HL-60/S4 (cell line): ENCODE measurements around the gene SCGB1A1.

Source experiments
- in situ Hi-C: fragments of 300-500 bp; cut with MboI; formaldehyde crosslinking; loops from 2 replicates; pipeline ENCODE4 v1.14.3; 2022; ENCODE audit warnings: low sequenced_read_pairs

SCGB1A1 gene

DNA sequence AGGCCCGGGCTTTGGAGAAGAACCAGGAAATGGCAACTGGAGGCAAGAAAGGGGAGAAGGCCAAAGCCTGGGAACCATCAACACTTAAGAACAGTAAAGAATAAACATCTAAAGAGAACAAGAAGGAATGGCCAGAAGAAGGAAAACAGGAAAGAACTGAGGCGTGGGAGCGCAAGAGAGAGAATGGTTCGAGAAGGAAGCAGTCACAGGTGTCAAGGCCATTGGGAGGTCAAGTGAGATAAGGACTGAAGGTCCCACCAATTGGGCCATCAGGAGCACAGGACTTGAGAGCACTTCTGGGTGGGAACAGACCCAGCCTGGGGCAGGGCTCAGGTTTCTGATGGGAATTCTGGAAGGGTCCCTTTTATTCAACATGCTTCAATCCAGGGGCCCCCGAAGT lies 697 bp upstream of the SCGB1A1 start:
- in situ Hi-C loops, result loop anchor here (25.0 kb wide), 1 partner anchor 469 kb away; the partner anchor contains the start of gene SLC3A2

- in situ Hi-C loops, result loop anchor here (25.0 kb wide), 1 partner anchor 468 kb away; the partner anchor contains the start of gene SLC3A2
Measured at GRCh38 chr11:62419314-62419929, 589 bp downstream of the SCGB1A1 start.

- in situ Hi-C loops, result loop anchor here (10.0 to 25.0 kb wide), 2 partner anchors 135 to 467 kb away; partner anchors contain the start of gene SLC3A2
Measured at GRCh38 chr11:62419943-62420342, 1.1 kb downstream of the SCGB1A1 start.

DNA sequence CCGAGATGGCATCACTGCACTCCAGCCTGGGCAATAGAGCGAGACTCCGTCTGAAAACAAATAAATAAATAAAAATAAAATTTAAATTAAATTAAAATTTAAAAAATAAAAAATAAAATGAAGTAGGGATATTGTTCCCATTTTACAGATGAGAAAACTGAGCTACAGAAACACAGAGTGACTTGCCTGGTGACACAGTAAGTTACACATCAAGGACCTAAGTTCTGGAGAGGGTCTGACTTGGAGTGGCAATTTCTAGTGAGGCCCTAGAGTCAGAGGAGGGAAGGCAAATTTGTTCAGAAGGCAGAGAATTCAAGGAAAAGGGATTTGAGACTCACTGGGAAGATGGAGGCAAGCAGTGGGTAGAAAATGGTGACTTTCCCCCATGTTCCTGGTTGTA lies 2.0 kb downstream of the SCGB1A1 start:
- in situ Hi-C loops, result loop anchor here (10.0 to 25.0 kb wide), 2 partner anchors 134 to 466 kb away; partner anchors contain the start of gene SLC3A2

GRCh38 chr11:62421996-62422395 lies 3.2 kb downstream of the SCGB1A1 start:
- in situ Hi-C loops, result loop anchor here (10.0 to 25.0 kb wide), 2 partner anchors 133 to 465 kb away; partner anchors contain the start of gene SLC3A2

GRCh38 chr11:62423012-62423411 lies 4.2 kb downstream of the SCGB1A1 start:
- in situ Hi-C loops, result loop anchor here (10.0 to 25.0 kb wide), 2 partner anchors 132 to 464 kb away; partner anchors contain the start of gene SLC3A2

DNA sequence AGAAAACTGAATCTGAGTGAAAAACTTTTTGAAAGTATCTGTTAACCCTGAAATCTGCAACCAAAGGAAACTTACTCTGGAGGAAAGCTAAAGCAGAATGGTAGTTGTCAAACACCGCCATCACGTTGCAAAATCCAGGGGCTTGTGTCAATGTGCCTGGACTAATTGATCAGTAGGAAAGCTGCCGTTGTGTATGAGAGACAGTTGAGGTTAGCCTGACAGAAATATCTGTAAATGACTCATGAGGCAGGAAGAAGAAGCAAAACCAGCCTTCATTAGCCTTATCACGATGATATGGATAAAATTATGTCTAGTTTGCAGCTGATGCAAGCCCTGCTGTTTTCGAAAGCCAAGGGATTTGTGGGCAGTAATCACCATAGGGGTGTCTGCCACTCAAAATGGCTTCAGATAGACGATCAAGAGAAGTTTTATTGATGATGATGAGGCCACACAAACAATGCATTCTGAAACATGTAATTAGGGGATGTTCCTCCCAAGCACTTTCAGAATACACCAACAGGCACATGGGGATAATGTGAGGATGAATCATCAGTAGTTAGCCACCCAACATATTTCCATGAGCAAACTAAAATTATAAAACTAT lies 8.9 kb downstream of the SCGB1A1 start:
- in situ Hi-C loops, result loop anchor here (10.0 kb wide), 1 partner anchor 127 kb away; no protein-coding TSS in a partner anchor

DNA sequence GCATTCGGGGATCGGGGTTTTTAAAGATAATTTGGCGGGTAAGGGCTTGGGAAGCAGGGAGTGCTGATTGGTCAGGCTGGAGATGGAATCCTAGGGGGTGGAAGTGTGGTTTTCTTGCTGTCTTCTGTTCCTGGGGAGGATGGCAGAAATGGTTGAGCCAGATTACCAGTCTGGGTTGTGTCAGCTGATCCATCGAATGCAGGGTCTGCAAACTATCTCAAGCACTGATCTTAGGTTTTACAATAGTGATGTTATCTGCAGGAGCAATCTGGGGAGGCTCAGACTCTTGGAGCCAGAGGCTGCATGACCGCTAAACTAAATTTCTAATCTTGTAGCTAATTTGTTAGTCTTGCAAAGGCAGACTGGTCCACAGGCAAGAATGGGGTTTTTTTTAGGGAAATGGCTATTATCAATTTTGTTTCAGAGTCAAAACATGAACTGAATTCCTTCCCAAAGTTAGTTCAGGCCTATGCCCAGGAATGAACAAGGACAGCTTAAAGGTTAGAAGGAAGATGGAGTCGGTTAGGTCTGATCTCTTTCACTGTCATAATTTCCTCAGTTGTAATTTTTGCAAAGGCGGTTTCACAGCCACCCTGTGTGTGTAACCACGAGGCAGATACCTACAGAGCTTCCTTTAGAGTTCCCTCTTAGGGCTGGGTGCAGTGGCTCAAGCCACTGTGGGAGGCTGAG lies 10.2 kb downstream of the SCGB1A1 start:
- in situ Hi-C loops, result loop anchor here (10.0 kb wide), 1 partner anchor 126 kb away; no protein-coding TSS in a partner anchor

GRCh38 chr11:62430425-62430824 lies 11.6 kb downstream of the SCGB1A1 start:
- in situ Hi-C loops, result no loop called here

DNA sequence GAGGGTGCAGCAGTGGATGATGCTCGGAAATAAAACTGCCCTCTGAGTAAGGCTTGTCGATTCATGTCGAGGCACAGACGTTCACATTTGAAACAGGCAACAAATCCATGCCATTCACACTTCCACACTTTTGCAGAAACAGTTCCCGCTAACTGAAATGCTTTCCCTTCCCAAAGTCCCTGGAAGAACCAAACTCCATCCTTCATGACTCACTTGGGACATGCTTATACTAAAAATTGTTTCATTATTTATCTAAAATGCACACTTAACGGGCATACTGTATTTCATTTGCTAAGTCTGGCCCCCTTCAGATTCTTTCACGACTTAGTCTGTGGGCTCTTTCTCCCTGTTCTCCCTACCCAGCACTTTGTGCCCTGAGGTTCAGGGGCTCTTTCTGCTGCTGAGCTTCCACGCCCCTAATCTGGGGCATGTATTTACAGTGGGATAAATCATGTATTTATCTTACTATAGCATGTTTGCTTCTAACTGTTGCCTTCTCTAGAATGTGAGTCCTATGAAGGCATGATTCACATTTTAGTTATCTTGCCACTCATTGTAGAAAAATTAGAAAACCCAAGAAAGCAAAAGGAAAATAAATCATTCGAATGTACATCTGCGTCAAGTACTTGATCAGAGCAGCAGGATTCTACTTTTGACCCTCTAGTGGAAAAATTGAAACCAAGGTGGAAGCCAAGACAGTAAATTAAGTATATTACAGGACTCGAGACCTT lies 12.5 kb downstream of the SCGB1A1 start:
- in situ Hi-C loops, result no loop called here

DNA sequence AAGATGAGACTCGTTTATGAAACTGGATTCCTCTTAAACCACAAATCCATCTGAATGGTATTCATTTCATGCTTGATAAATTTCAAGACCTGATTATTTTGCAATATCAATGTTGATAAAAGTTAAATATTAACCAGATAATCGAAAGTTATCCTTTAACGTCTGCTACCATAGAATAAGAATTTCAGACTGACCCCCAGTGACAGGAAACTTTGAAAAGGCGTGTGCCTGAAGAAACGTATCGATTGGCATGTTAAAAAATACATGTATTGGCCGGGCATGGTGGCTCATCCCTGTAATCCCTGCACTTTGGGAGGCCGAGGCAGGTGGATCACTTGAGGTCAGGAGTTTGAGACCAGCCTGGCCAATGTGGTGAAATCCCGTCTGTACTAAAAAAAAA lies 13.9 kb downstream of the SCGB1A1 start:
- in situ Hi-C loops, result no loop called here

DNA sequence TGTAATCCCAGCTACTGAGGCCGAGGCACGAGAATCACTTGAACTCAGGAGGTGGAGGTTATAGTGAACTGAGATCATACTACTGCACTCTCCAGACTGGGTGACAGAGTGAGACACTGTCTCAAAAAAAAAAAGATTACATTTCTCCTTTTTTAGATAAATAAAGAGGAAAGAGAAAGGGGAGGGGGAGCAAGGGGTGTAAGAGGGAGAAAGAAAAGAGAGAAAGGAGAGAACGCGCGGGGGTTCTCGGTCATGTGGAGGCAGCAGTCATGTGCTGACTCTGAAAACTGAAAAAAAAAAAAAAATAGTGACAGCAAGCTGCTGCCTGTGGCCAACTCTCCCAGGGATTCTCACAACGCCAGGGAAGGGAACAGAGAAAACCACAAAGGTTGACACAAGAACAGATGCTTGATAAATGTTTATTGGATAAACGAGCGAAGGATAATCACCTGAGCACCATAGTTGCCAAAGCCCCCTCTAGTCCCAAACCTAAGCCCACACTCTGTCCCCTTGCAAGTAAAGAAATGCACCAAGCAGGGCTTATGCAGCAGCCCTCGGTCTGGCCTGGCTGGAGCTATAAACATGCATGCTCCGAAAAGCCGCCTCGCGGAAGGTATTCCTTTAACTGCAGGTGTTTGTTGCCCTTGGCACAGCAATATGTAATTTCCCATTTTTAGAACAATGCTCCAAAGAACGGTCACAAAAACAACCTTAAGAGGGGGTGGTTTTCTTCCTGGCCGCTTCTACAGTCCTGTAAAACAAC lies 14.5 kb downstream of the SCGB1A1 start:
- in situ Hi-C loops, result no loop called here

GRCh38 chr11:62433904-62434276 lies 15.1 kb downstream of the SCGB1A1 start:
- in situ Hi-C loops, result no loop called here

- in situ Hi-C loops, result no loop called here
Measured at GRCh38 chr11:62435846-62436660, 17.2 kb downstream of the SCGB1A1 start.

GRCh38 chr11:62437616-62438015 lies 18.8 kb downstream of the SCGB1A1 start:
- in situ Hi-C loops, result no loop called here

DNA sequence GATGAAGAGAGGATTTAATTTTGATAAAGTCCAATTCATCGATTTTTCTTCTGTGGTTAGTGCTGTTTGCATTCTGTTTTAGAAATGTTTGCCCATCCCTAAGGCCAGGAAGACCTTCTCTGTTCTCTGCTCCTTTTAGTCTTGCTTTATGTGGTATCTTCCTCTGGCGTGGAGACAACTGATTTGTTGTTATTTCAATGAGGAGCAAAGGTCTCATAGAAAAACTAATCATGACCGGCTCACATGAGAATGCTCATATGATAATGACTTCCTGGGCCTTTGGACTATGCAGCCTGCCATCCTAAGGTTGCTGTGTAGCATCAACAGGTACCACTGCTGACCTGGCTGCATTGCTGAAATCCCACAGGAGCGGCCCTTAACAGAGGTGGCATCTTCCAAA lies 19.8 kb downstream of the SCGB1A1 start:
- in situ Hi-C loops, result no loop called here

DNA sequence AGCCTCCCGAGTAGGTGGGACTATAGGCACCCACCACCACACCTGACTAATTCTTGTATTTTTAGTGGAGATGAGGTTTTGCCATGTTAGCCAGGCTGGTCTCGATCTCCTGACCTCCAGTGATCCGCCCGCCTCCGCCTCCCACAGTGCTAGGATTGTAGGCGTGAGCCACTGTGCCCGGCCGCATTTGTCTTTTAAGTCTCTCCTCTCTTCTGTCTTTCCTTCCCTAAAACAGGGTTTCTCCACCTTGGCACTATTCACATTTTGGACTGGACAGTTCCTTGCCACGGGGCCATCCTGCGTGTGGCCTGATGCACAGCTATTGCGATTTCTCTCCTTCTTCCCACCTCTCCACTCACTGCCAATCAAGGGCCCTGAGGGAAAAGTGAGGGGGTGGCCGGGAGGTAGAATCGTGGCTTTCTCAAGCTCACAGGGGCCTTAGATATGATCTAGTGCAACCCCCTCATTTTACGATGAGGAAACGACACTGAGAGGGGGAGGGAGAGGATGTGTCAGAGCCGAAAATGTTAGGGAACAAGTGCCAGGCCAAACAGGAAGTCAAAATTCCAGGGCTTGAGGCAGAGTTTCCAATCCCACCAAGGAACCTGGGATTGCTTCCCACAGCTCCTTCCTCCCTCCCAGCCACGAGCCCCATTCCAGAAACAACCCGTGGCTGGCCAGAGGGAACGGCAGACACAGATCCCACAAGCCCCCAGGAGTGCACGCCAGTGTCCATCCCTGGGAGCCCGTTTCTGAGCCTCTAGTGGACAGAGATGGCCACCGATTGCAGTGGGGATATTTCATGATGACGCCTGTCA lies 21.2 kb downstream of the SCGB1A1 start:
- in situ Hi-C loops, result no loop called here

DNA sequence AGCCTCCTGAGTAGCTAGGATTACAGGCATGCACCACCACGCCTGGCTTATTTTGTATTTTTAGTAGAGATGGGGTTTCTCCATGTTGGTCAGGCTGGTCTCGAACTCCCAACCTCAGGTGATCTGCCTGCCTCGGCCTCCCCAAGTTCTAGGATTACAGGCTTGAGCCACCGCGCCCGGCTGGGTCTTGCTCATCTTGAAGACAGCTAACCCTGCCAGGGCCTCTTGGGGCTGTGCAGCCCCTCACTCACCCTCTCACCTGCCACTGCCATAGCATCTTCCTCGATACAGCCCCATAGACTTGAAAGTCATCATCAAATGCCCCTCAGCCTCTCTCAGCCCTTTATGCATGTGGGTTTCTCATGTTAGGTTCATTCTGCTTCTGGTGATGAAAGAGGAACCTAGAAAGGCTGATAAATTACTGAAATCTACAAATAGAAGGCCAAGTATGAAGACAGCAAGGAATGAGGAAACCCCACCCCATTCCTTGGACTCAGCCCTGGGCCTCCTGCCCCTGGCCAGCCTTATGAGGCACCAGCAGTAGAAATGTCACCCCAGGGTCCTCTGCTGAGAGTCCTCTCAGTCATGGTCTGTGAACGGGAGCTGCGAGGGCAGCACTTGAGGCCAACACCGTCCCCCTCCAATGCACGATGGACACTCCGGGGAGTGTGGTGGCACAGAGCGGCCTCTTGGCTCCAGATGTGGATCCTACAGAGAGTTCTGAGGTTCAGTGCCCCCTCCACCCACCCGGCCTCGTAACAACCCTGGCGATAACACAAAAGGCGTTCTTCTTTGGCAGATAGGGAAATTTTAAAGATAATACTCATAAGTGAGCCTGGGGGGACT lies 24.8 kb downstream of the SCGB1A1 start:
- in situ Hi-C loops, result no loop called here
